PFSK-1 (cell line): ENCODE measurements around the gene PTRH1.

Experiments
- FOXP2 ChIP-seq: optimal IDR thresholded peaks from 2 replicates; pipeline ENCODE3; 2011; ENCODE audit warnings: borderline replicate concordance, control low read depth, inconsistent platforms; ENCODE audit not compliant: insufficient read depth; ENCODE audit errors: extremely low read length, extremely low read depth
- POLR2AphosphoS5 ChIP-seq: IDR thresholded peaks from 2 replicates; pipeline ENCODE4 v1.6.1; 2012; ENCODE audit warnings: low read depth, mild to moderate bottlenecking, control low read depth, low read length, moderate library complexity
- REST ChIP-seq, 2 experiments: IDR thresholded peaks; 2 replicates each; pipeline versions ENCODE4 v1.6.1 to v1.8.0; 2011 to 2012; ENCODE audit warnings: low read depth in 2 of 2, low read length in 2 of 2, control low read depth in 1 of 2, inconsistent platforms in 1 of 2, mild to moderate bottlenecking in 1 of 2, moderate library complexity in 1 of 2; ENCODE audit not compliant: insufficient read depth in 1 of 2
- SIN3A ChIP-seq: IDR thresholded peaks from 2 replicates; pipeline ENCODE4 v1.6.1; 2012; ENCODE audit warnings: mild to moderate bottlenecking, low read length, moderate library complexity, borderline replicate concordance; ENCODE audit not compliant: insufficient read depth
- TAF1 ChIP-seq: IDR thresholded peaks from 2 replicates; pipeline ENCODE4 v1.6.1; 2012; ENCODE audit warnings: low read length, control low read depth, borderline replicate concordance; ENCODE audit not compliant: insufficient read depth

GRCh38 chr9:127734247-127734746, 18.8 kb upstream of the PTRH1 start:
- TF ChIP-seq POLR2AphosphoS5 (no peak), TAF1 (no peak), SIN3A (no peak), REST (IDR thresholded peaks at IDR 0.05; ENCODE audit: insufficient read depth in 1 of 2, low read depth in 2 of 2, low read length in 2 of 2) (no peak), FOXP2 (no peak)
